Measurements from ENCODE around the gene TGFBR3. TPM values are rescaled to one million over a fixed set of nuclear protein-coding genes. Genes with fewer than 3 reads are reported as not detected.

Gene TGFBR3
- total RNA-seq, 1 donor from 2014 or later: 51.7 TPM

DNA sequence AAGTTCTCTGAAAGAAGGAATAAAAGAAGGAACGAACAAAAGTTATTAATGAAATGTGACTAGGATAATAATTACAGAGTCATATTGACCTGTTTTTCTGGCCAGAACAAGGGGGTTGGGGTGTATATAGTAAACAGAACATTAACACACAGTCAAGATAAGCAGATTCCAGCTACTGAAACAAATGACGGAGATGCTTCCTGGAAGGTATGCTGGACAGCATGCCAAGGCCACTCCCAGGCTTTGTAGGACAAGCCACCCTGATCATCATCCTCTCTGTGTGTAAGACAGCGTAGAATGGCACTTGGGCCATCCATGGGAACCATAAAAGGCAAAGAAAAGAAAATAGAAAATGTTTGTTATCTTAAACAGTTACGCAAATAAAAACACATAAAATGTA is 120.7 kb downstream of the TGFBR3 start:
- no peak overlapping the region for H3K27ac ChIP-seq
- intact Hi-C loops (cut with DNase I): no loop called here

DNA sequence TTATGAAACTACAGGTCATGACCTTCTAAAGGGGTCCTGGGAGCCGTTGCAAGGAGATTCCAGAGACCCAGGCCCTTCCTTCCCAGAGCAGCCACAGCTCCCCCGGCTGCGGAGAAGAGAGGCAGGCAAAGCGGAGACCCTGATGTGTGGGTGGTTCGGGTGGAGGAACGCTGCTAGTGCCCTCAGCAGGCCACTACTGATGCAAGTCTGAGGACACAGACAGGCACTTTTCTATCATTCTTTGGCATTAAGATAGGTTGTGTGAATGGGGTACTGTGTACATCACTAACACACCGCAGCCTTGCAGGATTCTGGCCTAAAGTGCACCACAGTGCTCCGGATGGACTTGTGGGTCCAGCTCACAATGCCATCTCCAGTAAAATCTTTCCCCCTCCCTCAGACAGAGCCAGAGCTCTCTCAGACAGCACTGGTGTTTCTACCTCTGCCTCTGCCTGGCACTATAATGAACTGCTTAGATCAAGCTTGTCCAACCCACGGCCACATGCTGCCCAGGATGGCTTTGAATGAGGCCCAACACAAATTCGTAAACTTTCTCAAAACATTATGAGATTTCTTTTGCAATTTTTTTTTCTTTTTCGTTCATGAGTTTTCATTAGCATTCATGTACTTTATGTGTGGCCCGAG is 121.4 kb downstream of the TGFBR3 start:
- Histone ChIP-seq H3K27ac (peak overlapping the region; percentile 13), H3K4me1 (peaks cover 39% of the 10 kb centered on the region), H3K9me3 (no peaks in the 10 kb centered on the region), H3K36me3 (no peaks in the 10 kb centered on the region), H3K4me3 (no peak overlapping the region), H3K27me3 (ENCODE audit: low read depth) (no peaks in the 10 kb centered on the region)
- ATAC-seq: no peak
- TF ChIP-seq, protein P1, sequence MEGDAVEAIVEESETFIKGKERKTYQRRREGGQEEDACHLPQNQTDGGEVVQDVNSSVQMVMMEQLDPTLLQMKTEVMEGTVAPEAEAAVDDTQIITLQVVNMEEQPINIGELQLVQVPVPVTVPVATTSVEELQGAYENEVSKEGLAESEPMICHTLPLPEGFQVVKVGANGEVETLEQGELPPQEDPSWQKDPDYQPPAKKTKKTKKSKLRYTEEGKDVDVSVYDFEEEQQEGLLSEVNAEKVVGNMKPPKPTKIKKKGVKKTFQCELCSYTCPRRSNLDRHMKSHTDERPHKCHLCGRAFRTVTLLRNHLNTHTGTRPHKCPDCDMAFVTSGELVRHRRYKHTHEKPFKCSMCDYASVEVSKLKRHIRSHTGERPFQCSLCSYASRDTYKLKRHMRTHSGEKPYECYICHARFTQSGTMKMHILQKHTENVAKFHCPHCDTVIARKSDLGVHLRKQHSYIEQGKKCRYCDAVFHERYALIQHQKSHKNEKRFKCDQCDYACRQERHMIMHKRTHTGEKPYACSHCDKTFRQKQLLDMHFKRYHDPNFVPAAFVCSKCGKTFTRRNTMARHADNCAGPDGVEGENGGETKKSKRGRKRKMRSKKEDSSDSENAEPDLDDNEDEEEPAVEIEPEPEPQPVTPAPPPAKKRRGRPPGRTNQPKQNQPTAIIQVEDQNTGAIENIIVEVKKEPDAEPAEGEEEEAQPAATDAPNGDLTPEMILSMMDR (IDR thresholded peaks at IDR 0.05): no peak
- intact Hi-C loops (cut with DNase I): no loop called here
- DNase-seq: no peak

More for the DNA sequence above, 120.7 kb downstream of the TGFBR3 start:
- H3K4me1 ChIP-seq: peaks cover 39% of the 10 kb centered on the region
- ATAC-seq (no peak), DNase-seq (no peak)
- no peaks in the 10 kb centered on the region for H3K36me3 ChIP-seq
- TF ChIP-seq, protein P1 (IDR thresholded peaks at IDR 0.05): no peak
- H3K27me3 ChIP-seq (ENCODE audit: low read depth): no peaks in the 10 kb centered on the region
- H3K4me3 ChIP-seq: no peak overlapping the region
- no peaks in the 10 kb centered on the region for H3K9me3 ChIP-seq

DNA sequence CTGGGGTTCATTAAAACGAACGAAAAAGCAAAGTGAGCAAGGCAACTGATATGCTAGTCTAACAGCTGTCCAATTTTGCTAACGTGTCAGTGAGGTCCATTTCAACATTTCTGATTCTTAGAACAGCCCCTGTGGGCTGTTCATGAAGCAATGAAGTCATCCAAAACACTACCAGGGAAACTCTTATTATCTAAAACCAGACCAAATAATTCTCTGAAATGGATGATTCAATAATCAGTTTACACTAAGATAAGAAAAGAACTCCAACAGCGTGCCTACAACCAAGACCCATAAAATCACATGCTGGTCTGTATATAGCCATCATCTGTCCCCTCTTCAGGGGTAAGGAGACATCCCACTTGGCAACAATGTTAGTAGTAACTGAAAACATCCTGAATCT is 122.7 kb downstream of the TGFBR3 start:
- no peaks in the 10 kb centered on the region for H3K9me3 ChIP-seq
- peaks cover 39% of the 10 kb centered on the region for H3K4me1 ChIP-seq
- ATAC-seq (peak in 1 of 2 donors; percentile 35), DNase-seq (no peak)
- TF ChIP-seq, protein P1 (IDR thresholded peaks at IDR 0.05): no peak
- intact Hi-C loops (cut with DNase I): no loop called here
- H3K4me3 ChIP-seq: no peak overlapping the region
- H3K27me3 ChIP-seq (ENCODE audit: low read depth): no peaks in the 10 kb centered on the region
- peak overlapping the region; percentile 32 for H3K27ac ChIP-seq
- peaks cover 2% of the 10 kb centered on the region for H3K36me3 ChIP-seq

DNA sequence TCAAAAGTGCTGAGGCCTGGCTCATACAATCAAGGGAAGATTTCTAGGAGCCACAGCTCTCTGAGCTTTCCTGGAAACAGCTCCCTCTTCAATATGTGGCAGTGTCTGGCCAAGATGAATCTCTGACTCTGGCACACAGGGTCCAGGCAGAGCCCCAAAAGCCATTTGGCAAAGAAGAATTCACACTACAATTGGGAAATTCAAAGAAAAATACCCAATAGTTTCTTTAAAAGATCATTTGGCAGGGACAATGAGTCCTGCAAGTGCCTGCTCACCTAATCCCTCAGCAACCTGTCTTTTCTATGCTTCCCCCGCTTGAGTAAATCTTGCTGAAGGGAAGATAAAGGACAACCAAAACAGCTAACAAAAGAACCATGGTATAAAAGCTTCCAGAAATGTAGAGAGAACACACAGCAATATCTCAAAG is 124.6 kb downstream of the TGFBR3 start:
- Histone ChIP-seq H3K4me1 (peaks cover 39% of the 10 kb centered on the region), H3K36me3 (peaks cover 8% of the 10 kb centered on the region), H3K4me3 (no peak overlapping the region), H3K27me3 (ENCODE audit: low read depth) (no peaks in the 10 kb centered on the region), H3K27ac (no peak overlapping the region), H3K9me3 (no peaks in the 10 kb centered on the region)
- TF ChIP-seq, protein P1 (IDR thresholded peaks at IDR 0.05): no peak
- no peak for DNase-seq
- peak in 1 of 2 donors; percentile 46 for ATAC-seq
- intact Hi-C loops (cut with DNase I): no loop called here

DNA sequence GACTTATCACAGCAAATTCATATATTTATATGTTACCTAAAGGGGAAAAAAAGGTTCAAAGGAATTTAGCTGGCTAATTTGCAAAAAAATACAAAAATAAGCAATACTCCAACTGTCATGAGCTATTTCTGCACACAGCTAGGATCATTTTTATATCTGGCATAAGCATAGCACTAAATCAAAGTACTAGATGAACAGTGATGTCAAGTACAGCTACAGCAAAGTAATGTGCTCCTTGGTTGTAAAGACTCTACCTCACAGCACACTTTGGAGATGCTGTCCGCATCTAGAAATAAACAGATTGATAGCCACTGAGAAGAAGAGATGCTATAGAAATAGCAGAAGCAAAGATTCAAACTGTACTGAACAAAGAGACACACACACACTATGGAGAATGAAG is 125.4 kb downstream of the TGFBR3 start:
- intact Hi-C loops (cut with DNase I): no loop called here
- ATAC-seq (no peak), DNase-seq (no peak)
- TF ChIP-seq, protein P1 (IDR thresholded peaks at IDR 0.05): no peak
- H3K4me3 ChIP-seq: no peak overlapping the region
- H3K27me3 ChIP-seq (ENCODE audit: low read depth): no peaks in the 10 kb centered on the region
- H3K4me1 ChIP-seq: peaks cover 40% of the 10 kb centered on the region
- H3K27ac ChIP-seq: no peak overlapping the region
- H3K9me3 ChIP-seq: no peaks in the 10 kb centered on the region
- H3K36me3 ChIP-seq: peaks cover 8% of the 10 kb centered on the region
